ENCODE data around the gene LIPI. TPM values are rescaled to one million over a fixed set of nuclear protein-coding genes. Genes with fewer than 3 reads are reported as not detected.

Gene LIPI
- total RNA-seq, 2 donors from 2014 or later: not detected

DNA sequence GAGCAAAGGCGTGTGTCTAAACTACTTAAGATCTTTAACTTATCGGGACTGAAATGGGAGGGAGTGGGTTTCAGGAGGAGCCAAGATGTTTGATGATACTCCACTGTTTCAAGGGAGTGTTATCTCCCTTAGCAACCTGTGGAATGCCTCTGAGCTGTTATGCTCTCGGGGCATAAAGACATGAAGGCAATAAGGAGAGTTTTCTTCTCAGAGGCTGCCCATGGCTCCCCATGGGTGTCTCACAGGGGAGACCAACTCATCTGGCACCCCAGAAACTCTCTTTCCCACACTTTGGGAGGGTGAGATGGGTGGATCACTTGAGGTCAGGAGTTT, 130.0 kb downstream of the LIPI start:
- Histone ChIP-seq H3K4me3 (no peak overlapping the region), H3K27me3 (replicated peaks; ENCODE audit: insufficient read depth) (no peaks in the 10 kb centered on the region)
- ATAC-seq (ENCODE audit: insufficient number of reproducible peaks, low FRiP score, low read depth): no peak

DNA sequence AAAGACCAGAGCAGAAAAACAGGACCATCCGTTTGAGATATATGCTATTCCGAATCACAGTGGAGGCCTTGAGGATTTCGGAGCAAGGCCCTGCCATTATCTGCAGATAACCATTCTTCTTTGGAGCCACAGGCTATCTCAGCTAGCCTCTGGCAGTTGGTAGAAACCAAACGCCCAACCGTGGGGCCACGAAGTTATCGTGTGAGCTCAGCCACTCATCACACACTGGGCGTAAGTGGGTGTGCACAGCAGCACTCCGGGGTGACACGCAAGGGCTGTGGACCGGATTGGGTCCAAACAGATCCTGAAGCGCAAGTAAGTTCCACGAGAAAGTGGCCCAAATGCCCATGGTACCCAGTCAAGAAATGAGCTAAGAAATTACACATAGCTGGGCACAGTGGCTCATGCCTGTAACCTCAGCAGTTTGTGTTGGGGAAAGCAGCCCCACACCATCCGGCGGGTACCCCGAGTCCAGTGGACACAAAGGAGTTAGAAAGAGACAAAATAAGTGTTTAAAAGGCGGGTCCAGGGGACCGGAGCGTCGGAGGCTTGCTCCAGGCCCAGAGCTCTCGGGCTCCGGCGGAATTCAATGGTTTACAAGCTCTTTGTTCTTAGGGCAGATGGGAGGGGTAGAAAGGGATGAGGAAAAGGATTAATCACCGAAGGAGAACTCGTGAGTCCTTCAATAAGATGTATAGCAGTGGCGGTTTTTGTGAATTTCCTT, 130.6 kb downstream of the LIPI start:
- ATAC-seq (ENCODE audit: insufficient number of reproducible peaks, low FRiP score, low read depth) (no peak), DNase-seq (ENCODE audit: low spot score) (no peak)
- no peaks in the 10 kb centered on the region for H3K36me3 ChIP-seq
- no peaks in the 10 kb centered on the region for H3K27me3 ChIP-seq (replicated peaks; ENCODE audit: insufficient read depth)
- H3K9me3 ChIP-seq: peaks cover 14% of the 10 kb centered on the region
- TF ChIP-seq, protein P1, sequence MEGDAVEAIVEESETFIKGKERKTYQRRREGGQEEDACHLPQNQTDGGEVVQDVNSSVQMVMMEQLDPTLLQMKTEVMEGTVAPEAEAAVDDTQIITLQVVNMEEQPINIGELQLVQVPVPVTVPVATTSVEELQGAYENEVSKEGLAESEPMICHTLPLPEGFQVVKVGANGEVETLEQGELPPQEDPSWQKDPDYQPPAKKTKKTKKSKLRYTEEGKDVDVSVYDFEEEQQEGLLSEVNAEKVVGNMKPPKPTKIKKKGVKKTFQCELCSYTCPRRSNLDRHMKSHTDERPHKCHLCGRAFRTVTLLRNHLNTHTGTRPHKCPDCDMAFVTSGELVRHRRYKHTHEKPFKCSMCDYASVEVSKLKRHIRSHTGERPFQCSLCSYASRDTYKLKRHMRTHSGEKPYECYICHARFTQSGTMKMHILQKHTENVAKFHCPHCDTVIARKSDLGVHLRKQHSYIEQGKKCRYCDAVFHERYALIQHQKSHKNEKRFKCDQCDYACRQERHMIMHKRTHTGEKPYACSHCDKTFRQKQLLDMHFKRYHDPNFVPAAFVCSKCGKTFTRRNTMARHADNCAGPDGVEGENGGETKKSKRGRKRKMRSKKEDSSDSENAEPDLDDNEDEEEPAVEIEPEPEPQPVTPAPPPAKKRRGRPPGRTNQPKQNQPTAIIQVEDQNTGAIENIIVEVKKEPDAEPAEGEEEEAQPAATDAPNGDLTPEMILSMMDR (IDR thresholded peaks at IDR 0.05): no peak
- no peaks in the 10 kb centered on the region for H3K4me1 ChIP-seq (ENCODE audit: control insufficient read depth in 1 of 2, low read depth in 2 of 2)
- no peak overlapping the region for H3K27ac ChIP-seq
- no peak overlapping the region for H3K4me3 ChIP-seq

More for the DNA sequence above, 130.0 kb downstream of the LIPI start:
- TF ChIP-seq, protein P1 (IDR thresholded peaks at IDR 0.05): no peak
- DNase-seq (ENCODE audit: low spot score): no peak
- no peaks in the 10 kb centered on the region for H3K36me3 ChIP-seq
- peaks cover 14% of the 10 kb centered on the region for H3K9me3 ChIP-seq
- H3K27ac ChIP-seq: no peak overlapping the region
- no peaks in the 10 kb centered on the region for H3K4me1 ChIP-seq (ENCODE audit: control insufficient read depth in 1 of 2, low read depth in 2 of 2)

DNA sequence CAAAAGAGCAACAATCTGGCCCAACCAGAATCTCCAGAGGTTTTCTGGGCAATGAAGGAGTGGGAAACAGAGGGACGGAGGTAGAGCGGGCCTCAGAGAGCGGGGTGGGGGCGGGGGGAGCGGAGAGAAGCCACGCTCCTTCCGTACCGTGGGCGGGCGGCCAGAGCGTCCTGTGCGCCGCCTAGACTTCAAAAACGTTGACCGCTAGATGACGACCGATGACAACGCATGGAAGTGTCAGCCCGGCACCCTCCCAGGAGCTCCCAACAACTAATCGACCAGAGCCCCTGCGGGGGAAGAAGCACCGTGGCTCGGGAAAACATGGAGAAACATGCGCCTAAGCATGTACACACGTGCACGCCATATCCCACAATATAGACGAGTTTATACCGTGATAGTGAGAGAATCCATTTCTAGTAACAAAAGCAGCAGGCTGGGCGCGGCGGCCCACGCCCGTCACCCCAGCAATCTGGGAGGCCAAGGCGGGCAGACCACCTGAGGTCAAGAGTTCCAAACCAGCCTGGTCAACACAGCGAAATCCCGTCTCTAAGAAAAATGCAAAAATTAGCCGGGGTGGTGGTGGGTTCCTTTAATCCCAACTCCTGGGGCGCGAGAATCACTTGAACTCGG, 131.9 kb downstream of the LIPI start:
- TF ChIP-seq, protein P1 (IDR thresholded peaks at IDR 0.05): no peak
- ATAC-seq (ENCODE audit: insufficient number of reproducible peaks, low FRiP score, low read depth) (no peak), DNase-seq (ENCODE audit: low spot score) (no peak)
- H3K27me3 ChIP-seq (replicated peaks; ENCODE audit: insufficient read depth): no peaks in the 10 kb centered on the region
- peaks cover 14% of the 10 kb centered on the region for H3K9me3 ChIP-seq
- H3K4me1 ChIP-seq (ENCODE audit: control insufficient read depth in 1 of 2, low read depth in 2 of 2): no peaks in the 10 kb centered on the region
- H3K27ac ChIP-seq: no peak overlapping the region
- no peaks in the 10 kb centered on the region for H3K36me3 ChIP-seq
- no peak overlapping the region for H3K4me3 ChIP-seq

DNA sequence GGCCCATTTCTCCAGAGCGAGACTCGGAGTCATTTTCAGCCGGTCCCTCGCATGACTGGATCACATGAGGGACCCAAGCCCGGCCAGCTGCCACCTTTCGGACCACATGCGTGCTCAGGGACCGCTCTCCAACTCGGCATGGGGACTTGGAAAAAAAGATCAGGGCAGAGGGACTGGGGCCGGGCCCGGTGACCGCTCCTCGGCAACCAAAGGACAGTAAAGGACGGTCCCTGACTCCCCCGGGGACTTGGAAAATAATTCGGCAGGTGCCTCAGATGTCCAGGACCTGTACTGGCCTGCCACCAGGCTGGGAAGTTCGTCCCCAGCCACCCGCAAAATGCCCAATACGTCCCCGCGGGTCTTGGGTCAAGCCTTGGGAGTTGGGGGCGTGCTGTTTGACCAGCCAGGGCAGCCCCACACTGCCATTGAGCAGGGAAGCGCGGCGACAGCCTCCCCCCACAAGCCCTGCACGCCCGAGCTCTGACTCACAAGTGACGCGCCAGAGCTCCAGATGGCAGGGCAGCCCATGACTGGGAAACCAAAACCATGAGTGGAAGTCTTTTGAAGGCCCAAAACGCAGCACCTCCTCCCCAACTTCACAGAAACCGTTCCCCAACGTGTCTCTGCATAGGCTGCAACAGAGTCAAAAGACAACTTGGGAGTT, 134.5 kb downstream of the LIPI start:
- no peak overlapping the region for H3K27ac ChIP-seq
- ATAC-seq (ENCODE audit: insufficient number of reproducible peaks, low FRiP score, low read depth) (no peak), DNase-seq (ENCODE audit: low spot score) (no peak)
- no peaks in the 10 kb centered on the region for H3K36me3 ChIP-seq
- H3K4me1 ChIP-seq (ENCODE audit: control insufficient read depth in 1 of 2, low read depth in 2 of 2): no peaks in the 10 kb centered on the region
- H3K4me3 ChIP-seq: no peak overlapping the region
- no peaks in the 10 kb centered on the region for H3K27me3 ChIP-seq (replicated peaks; ENCODE audit: insufficient read depth)
- TF ChIP-seq, protein P1 (IDR thresholded peaks at IDR 0.05): no peak
- H3K9me3 ChIP-seq: peaks cover 12% of the 10 kb centered on the region

DNA sequence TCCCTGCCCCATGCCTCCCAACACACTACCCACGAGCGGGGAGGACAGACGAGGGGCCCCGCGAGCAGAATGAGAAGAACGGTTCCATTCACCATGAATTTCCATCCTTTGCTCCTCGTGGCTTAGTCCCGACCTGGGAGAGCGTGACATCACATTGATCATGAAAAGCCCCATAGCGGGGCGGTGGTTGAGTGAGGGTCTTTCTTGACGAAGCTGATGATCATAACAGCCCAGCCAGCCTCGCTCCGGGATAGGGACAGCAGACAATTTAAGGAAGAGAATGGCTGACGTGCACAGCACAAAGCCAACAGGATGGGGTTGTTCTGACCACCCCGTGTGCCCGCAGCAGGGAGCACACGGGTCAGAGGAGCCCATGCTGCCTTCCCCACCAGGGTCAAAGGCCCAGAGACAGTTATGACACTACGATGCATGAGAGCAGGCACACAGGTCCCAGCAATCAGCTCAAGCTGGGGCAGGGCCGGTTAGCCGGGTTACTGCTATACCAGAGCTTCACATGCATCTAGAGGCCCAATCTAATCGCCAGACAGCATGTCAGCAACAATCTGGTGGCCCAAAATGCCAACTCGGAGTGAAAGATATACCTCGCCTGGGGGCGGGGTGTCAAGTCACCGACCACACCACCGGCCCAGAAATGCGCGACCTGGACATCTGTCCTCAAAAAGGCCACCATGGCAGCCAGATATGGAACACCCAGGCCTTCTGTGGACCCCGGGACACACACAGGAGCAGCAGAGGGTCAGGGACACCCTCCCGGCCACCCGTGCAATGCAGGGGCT, 135.2 kb downstream of the LIPI start:
- ATAC-seq (ENCODE audit: insufficient number of reproducible peaks, low FRiP score, low read depth) (no peak), DNase-seq (ENCODE audit: low spot score) (no peak)
- Histone ChIP-seq H3K27ac (no peak overlapping the region), H3K4me1 (ENCODE audit: control insufficient read depth in 1 of 2, low read depth in 2 of 2) (no peaks in the 10 kb centered on the region), H3K27me3 (replicated peaks; ENCODE audit: insufficient read depth) (no peaks in the 10 kb centered on the region), H3K4me3 (no peak overlapping the region), H3K9me3 (peaks cover 12% of the 10 kb centered on the region), H3K36me3 (no peaks in the 10 kb centered on the region)
- TF ChIP-seq, protein P1 (IDR thresholded peaks at IDR 0.05): no peak

Measured in thoracic aorta (tissue), 2 donors.